Measurements from ENCODE around the gene LRFN5. TPM values are rescaled to one million over a fixed set of nuclear protein-coding genes. Genes with fewer than 3 reads are reported as not detected.

LRFN5 gene
- total RNA-seq, 1 experiment from 2014 or later, result not detected

GRCh38 chr14:41913398-41913797 is 306.7 kb downstream of the LRFN5 start:
- Mint-ChIP-seq H3K36me3 (ENCODE audit: insufficient read depth, unreplicated experiment) (no peaks in the 10 kb centered on the region), H3K27me3 (ENCODE audit: unreplicated experiment) (no peaks in the 10 kb centered on the region), H3K9me3 (ENCODE audit: low read depth, unreplicated experiment) (peaks cover 6% of the 10 kb centered on the region), H3K4me3 (ENCODE audit: low read depth, unreplicated experiment) (no peak overlapping the region), H3K4me1 (ENCODE audit: low read depth, unreplicated experiment) (no peaks in the 10 kb centered on the region), H3K27ac (ENCODE audit: unreplicated experiment) (no peak overlapping the region)
- intact Hi-C loops (cut with micrococcal nuclease; ENCODE audit: unreplicated experiment), result no loop called here
- no TSS peak for BruUV-seq (replicated peaks)
- no peak for DNase-seq
- no peak for TF ChIP-seq CTCF (IDR thresholded peaks at IDR 0.05; ENCODE audit: unreplicated experiment)
- CTCF ChIA-PET, result no interaction called here

- Mint-ChIP-seq H3K4me1 (ENCODE audit: low read depth, unreplicated experiment) (no peaks in the 10 kb centered on the region), H3K27ac (ENCODE audit: unreplicated experiment) (no peak overlapping the region), H3K27me3 (ENCODE audit: unreplicated experiment) (no peaks in the 10 kb centered on the region), H3K36me3 (ENCODE audit: insufficient read depth, unreplicated experiment) (no peaks in the 10 kb centered on the region), H3K4me3 (ENCODE audit: low read depth, unreplicated experiment) (no peak overlapping the region), H3K9me3 (ENCODE audit: low read depth, unreplicated experiment) (peaks cover 2% of the 10 kb centered on the region)
- CTCF ChIA-PET, result no interaction called here
- DNase-seq, result no peak
- intact Hi-C loops (cut with micrococcal nuclease; ENCODE audit: unreplicated experiment), result no loop called here
- no TSS peak for BruUV-seq (replicated peaks)
- no peak for TF ChIP-seq CTCF (IDR thresholded peaks at IDR 0.05; ENCODE audit: unreplicated experiment)
These were observed 309.1 kb downstream of the LRFN5 start for GRCh38 chr14:41915732-41916131.

GRCh38 chr14:41916313-41916712 is 309.6 kb downstream of the LRFN5 start:
- DNase-seq, result no peak
- Mint-ChIP-seq H3K4me1 (ENCODE audit: low read depth, unreplicated experiment) (no peaks in the 10 kb centered on the region), H3K9me3 (ENCODE audit: low read depth, unreplicated experiment) (peaks cover 2% of the 10 kb centered on the region), H3K27me3 (ENCODE audit: unreplicated experiment) (no peaks in the 10 kb centered on the region), H3K27ac (ENCODE audit: unreplicated experiment) (no peak overlapping the region), H3K36me3 (ENCODE audit: insufficient read depth, unreplicated experiment) (no peaks in the 10 kb centered on the region), H3K4me3 (ENCODE audit: low read depth, unreplicated experiment) (no peak overlapping the region)
- intact Hi-C loops (cut with micrococcal nuclease; ENCODE audit: unreplicated experiment), result no loop called here
- CTCF ChIA-PET, result no interaction called here
- TF ChIP-seq CTCF (IDR thresholded peaks at IDR 0.05; ENCODE audit: unreplicated experiment), result no peak
- BruUV-seq (replicated peaks), result no TSS peak

GRCh38 chr14:41925409-41925808 is 318.7 kb downstream of the LRFN5 start:
- BruUV-seq (replicated peaks), result no TSS peak
- H3K4me3 Mint-ChIP-seq (ENCODE audit: low read depth, unreplicated experiment), result no peak overlapping the region
- no peak for DNase-seq
- TF ChIP-seq CTCF (IDR thresholded peaks at IDR 0.05; ENCODE audit: unreplicated experiment), result no peak
- no peak overlapping the region for H3K27ac Mint-ChIP-seq (ENCODE audit: unreplicated experiment)
- CTCF ChIA-PET, result no interaction called here
- H3K36me3 Mint-ChIP-seq (ENCODE audit: insufficient read depth, unreplicated experiment), result no peaks in the 10 kb centered on the region
- intact Hi-C loops (cut with micrococcal nuclease; ENCODE audit: unreplicated experiment), result no loop called here
- H3K4me1 Mint-ChIP-seq (ENCODE audit: low read depth, unreplicated experiment), result no peaks in the 10 kb centered on the region
- H3K9me3 Mint-ChIP-seq (ENCODE audit: low read depth, unreplicated experiment), result no peaks in the 10 kb centered on the region
- H3K27me3 Mint-ChIP-seq (ENCODE audit: unreplicated experiment), result no peaks in the 10 kb centered on the region

All from Calu3 (cell line).